Kidney epithelial cell (primary cell): ENCODE data around the gene LAIR2. TPM values are rescaled to one million over a fixed set of nuclear protein-coding genes. Genes with fewer than 3 reads are reported as not detected.

Experiments
- DNase-seq: peaks from one replicate; pipeline ENCODE4 v3.0.0-alpha.2; 2010; ENCODE audit warnings: low read depth
- H3K27me3 ChIP-seq: 2 replicates; pipeline ENCODE4 v1.6.0; 2011; ENCODE audit warnings: low read length; ENCODE audit not compliant: control insufficient read depth, insufficient read depth
- H3K36me3 ChIP-seq: 2 replicates; pipeline ENCODE4 v1.5.1; 2011; ENCODE audit warnings: low read length; ENCODE audit not compliant: control insufficient read depth, insufficient read depth
- H3K4me3 ChIP-seq: 2 replicates; pipeline ENCODE4 v1.5.1; 2011; ENCODE audit warnings: low read depth, mild to moderate bottlenecking, control low read depth, low read length
- total RNA-seq: library from RNA; depleted of rRNA; stranded (reverse); fragments of >200 nt; gene quantifications from 2 replicates; pipeline ENCODE4 v1.2.3, GENCODE V29; 2015
- TF ChIP-seq, protein P1 (sequence below): IDR thresholded peaks from 2 replicates; pipeline ENCODE4 v1.5.1; 2011; ENCODE audit warnings: mild to moderate bottlenecking, moderate library complexity, low read length, control low read depth, inconsistent platforms; ENCODE audit not compliant: insufficient read depth, poor library complexity, severe bottlenecking

Gene LAIR2
- total RNA-seq, 1 donor from 2014 or later: not detected

GRCh38 chr19:54470276-54470887 lies 32.2 kb upstream of the LAIR2 start:
- no peak for DNase-seq
- Histone ChIP-seq H3K27me3 (peaks cover 17% of the 10 kb centered on the region), H3K36me3 (no peaks in the 10 kb centered on the region), H3K4me3 (no peak overlapping the region)
- TF ChIP-seq, protein P1, sequence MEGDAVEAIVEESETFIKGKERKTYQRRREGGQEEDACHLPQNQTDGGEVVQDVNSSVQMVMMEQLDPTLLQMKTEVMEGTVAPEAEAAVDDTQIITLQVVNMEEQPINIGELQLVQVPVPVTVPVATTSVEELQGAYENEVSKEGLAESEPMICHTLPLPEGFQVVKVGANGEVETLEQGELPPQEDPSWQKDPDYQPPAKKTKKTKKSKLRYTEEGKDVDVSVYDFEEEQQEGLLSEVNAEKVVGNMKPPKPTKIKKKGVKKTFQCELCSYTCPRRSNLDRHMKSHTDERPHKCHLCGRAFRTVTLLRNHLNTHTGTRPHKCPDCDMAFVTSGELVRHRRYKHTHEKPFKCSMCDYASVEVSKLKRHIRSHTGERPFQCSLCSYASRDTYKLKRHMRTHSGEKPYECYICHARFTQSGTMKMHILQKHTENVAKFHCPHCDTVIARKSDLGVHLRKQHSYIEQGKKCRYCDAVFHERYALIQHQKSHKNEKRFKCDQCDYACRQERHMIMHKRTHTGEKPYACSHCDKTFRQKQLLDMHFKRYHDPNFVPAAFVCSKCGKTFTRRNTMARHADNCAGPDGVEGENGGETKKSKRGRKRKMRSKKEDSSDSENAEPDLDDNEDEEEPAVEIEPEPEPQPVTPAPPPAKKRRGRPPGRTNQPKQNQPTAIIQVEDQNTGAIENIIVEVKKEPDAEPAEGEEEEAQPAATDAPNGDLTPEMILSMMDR: no peak

GRCh38 chr19:54470991-54471782 lies 31.4 kb upstream of the LAIR2 start:
- H3K4me3 ChIP-seq: peak overlapping the region; percentile 39
- no peaks in the 10 kb centered on the region for H3K36me3 ChIP-seq
- peaks cover 17% of the 10 kb centered on the region for H3K27me3 ChIP-seq
- no peak for DNase-seq
- TF ChIP-seq, protein P1: no peak

GRCh38 chr19:54473071-54473891 lies 29.4 kb upstream of the LAIR2 start, which contains the start of gene CDC42EP5:
TSS of gene CDC42EP5 (minus strand) at chr19:54473296. CDS start at chr19:54465547, 7,749 bp downstream.
- Histone ChIP-seq H3K4me3 (peak within 1 kb of the TSS; percentile 37), H3K27me3 (peaks cover 17% of the 10 kb centered on the region), H3K36me3 (no peaks in the 10 kb centered on the region)
- DNase-seq: no peak
- TF ChIP-seq, protein P1: no peak

- TF ChIP-seq, protein P1: no peak
Observed at GRCh38 chr19:54473892-54474372, 28.7 kb upstream of the LAIR2 start.

GRCh38 chr19:54475706-54476105 lies 26.9 kb upstream of the LAIR2 start:
- no peak for DNase-seq
- Histone ChIP-seq H3K27me3 (peaks cover 12% of the 10 kb centered on the region), H3K4me3 (no peak overlapping the region), H3K36me3 (no peaks in the 10 kb centered on the region)
- TF ChIP-seq, protein P1: no peak

More at GRCh38 chr19:54473892-54474372, 28.7 kb upstream of the LAIR2 start:
- H3K36me3 ChIP-seq: no peaks in the 10 kb centered on the region
- no peak for DNase-seq
- H3K27me3 ChIP-seq: peaks cover 17% of the 10 kb centered on the region
- H3K4me3 ChIP-seq: no peak overlapping the region
